ENCODE measurements around the gene SNRNP70. TPM values are rescaled to one million over a fixed set of nuclear protein-coding genes. Genes with fewer than 3 reads are reported as not detected.

SNRNP70 gene
- total and polyA plus RNA-seq, 2 of the 13 experiments (the other 11 are each of a cell fraction or from before 2014, with no cell fraction given): 150 to 210 TPM

DNA sequence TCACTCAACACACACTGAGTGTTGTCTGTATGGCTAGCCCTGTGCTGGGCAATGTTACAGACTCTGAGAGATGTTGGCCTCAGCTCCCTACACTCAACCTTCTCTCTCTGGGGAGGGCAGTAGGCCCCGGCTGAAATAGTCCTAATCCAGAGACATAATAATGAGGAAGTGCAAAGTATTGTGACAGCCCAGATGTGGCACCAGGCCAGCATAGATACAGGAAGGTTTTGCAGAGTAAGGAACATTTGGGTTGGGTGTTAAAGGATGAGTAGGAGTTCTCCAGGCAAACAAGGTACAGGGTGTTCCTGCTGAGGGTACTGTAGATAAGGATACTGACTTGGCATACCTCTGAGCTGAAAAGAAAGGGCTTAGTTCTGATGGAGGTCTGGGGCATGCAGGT lies 31.3 kb downstream of the SNRNP70 start:
- in situ Hi-C loops (cut with HindIII; ENCODE audit: extremely low pct_ligation_motif_present, low pct_unique_long_range_greater_than_20kb): loop anchor here (5.0 kb wide), 1 partner anchor 36 kb away; no protein-coding TSS in a partner anchor
- Histone ChIP-seq H3K36me3 (replicated peaks in 1 of 2; ENCODE audit: control insufficient read depth in 1 of 2, insufficient read depth in 2 of 2, low read length in 2 of 2) (no peaks in the 10 kb centered on the region), H3K4me1 (ENCODE audit: insufficient read depth, low read length) (peaks cover 59% of the 10 kb centered on the region), H3K9ac (ENCODE audit: insufficient read depth, low read depth, low read length) (no peak overlapping the region), H3K27me3 (ENCODE audit: control insufficient read depth in 1 of 2, insufficient read depth in 2 of 2, low read length in 2 of 2) (peaks cover 0 to 7% of the 10 kb centered on the region in 2 experiments; a peak in 1 of 5 replicates), H3K4me2 (ENCODE audit: low read depth, low read length) (no peak overlapping the region), H2AFZ (ENCODE audit: low read length) (no peak overlapping the region), H3K27ac (ENCODE audit: extremely low read length, insufficient read depth, low read length) (no peak overlapping the region), H3K4me3 (replicated peaks in 1 of 3; ENCODE audit: insufficient read depth in 1 of 3, low read depth in 2 of 3, low read length in 3 of 3) (no peak overlapping the region), H3K79me2 (ENCODE audit: insufficient read depth, low read length) (peaks cover 4% of the 10 kb centered on the region), H3K9me3 (ENCODE audit: low read length) (no peaks in the 10 kb centered on the region), H4K20me1 (ENCODE audit: insufficient read depth, low read length) (no peaks in the 10 kb centered on the region)
- ATAC-seq (no peak), DNase-seq (ENCODE audit: low spot score) (no peak), FAIRE-seq (no peak)
- WGBS (ENCODE audit: low lambda C conversion rate): 63% methylated on average over 1 of the region's 1 CpG
- CTCF ChIA-PET (ENCODE audit: low intra/inter-chr PET ratio, low total read pairs): no interaction called here
- BruUV-seq (replicated peaks): no TSS peak
- intact Hi-C loops (cut with micrococcal nuclease; ENCODE audit: unreplicated experiment): no loop called here
- POLR2A ChIA-PET: interaction anchor here (2.1 kb wide), 1 partner anchor 11 kb away, joined by 9 read pairs; no protein-coding TSS in a partner anchor
- no peak for TF ChIP-seq ZFAT (CRISPR knock-in tag; conservative IDR thresholded peaks at IDR 0.05)
- no peak for TF ChIP-seq ZFY (CRISPR knock-in tag; IDR thresholded peaks at IDR 0.05)
- TF ChIP-seq PLRG1 (conservative IDR thresholded peaks at IDR 0.05): no peak
- TF ChIP-seq, protein P1, sequence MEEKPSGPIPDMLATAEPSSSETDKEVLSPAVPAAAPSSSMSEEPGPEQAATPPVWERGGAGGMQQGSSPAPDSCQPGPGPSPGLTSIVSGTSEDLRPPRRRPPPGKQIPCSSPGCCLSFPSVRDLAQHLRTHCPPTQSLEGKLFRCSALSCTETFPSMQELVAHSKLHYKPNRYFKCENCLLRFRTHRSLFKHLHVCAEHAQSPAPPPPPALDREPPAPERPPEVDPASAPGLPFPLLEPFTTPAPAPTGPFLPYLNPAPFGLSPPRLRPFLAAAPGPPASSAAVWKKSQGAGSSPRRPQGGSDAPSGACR (CRISPR knock-in tag; IDR thresholded peaks at IDR 0.05): no peak
- no peak for TF ChIP-seq ZFP62 (CRISPR knock-in tag; IDR thresholded peaks at IDR 0.05)
- TF ChIP-seq ETV5 (CRISPR knock-in tag; IDR thresholded peaks at IDR 0.05; ENCODE audit: borderline replicate concordance): no peak
- no peak for TF ChIP-seq NAIF1 (CRISPR knock-in tag; IDR thresholded peaks at IDR 0.05; ENCODE audit: borderline replicate concordance)
- TF ChIP-seq ZNF75D (CRISPR knock-in tag; IDR thresholded peaks at IDR 0.05; ENCODE audit: borderline replicate concordance): no peak
- no peak for TF ChIP-seq ZNF589 (CRISPR knock-in tag; conservative IDR thresholded peaks at IDR 0.05)
- no peak for TF ChIP-seq NFYB (CRISPR knock-in tag; IDR thresholded peaks at IDR 0.05)
- TF ChIP-seq, protein P2, sequence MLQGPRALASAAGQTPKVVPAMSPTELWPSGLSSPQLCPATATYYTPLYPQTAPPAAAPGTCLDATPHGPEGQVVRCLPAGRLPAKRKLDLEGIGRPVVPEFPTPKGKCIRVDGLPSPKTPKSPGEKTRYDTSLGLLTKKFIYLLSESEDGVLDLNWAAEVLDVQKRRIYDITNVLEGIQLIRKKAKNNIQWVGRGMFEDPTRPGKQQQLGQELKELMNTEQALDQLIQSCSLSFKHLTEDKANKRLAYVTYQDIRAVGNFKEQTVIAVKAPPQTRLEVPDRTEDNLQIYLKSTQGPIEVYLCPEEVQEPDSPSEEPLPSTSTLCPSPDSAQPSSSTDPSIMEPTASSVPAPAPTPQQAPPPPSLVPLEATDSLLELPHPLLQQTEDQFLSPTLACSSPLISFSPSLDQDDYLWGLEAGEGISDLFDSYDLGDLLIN (CRISPR knock-in tag; IDR thresholded peaks at IDR 0.05; ENCODE audit: borderline replicate concordance): no peak
- TF ChIP-seq ZFP36L2 (CRISPR knock-in tag; IDR thresholded peaks at IDR 0.05): no peak
- TF ChIP-seq HNF4A (CRISPR knock-in tag; IDR thresholded peaks at IDR 0.05): no peak
- TF ChIP-seq, protein P3, sequence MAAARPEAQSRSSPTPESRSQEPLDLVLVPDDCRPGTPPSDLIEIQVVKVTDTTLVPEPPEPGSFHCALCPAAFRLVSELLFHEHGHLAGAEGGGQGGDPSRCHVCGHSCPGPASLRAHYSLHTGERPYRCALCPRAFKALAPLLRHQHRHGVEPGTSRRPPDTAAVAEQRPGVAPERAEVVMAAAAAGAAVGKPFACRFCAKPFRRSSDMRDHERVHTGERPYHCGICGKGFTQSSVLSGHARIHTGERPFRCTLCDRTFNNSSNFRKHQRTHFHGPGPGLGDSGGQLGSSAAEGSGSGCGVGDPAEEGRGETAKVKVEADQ (CRISPR knock-in tag; IDR thresholded peaks at IDR 0.05; ENCODE audit: borderline replicate concordance): no peak
- TF ChIP-seq, protein P4, sequence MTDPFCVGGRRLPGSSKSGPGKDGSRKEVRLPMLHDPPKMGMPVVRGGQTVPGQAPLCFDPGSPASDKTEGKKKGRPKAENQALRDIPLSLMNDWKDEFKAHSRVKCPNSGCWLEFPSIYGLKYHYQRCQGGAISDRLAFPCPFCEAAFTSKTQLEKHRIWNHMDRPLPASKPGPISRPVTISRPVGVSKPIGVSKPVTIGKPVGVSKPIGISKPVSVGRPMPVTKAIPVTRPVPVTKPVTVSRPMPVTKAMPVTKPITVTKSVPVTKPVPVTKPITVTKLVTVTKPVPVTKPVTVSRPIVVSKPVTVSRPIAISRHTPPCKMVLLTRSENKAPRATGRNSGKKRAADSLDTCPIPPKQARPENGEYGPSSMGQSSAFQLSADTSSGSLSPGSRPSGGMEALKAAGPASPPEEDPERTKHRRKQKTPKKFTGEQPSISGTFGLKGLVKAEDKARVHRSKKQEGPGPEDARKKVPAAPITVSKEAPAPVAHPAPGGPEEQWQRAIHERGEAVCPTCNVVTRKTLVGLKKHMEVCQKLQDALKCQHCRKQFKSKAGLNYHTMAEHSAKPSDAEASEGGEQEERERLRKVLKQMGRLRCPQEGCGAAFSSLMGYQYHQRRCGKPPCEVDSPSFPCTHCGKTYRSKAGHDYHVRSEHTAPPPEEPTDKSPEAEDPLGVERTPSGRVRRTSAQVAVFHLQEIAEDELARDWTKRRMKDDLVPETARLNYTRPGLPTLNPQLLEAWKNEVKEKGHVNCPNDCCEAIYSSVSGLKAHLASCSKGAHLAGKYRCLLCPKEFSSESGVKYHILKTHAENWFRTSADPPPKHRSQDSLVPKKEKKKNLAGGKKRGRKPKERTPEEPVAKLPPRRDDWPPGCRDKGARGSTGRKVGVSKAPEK (CRISPR knock-in tag; IDR thresholded peaks at IDR 0.05; ENCODE audit: borderline replicate concordance): no peak
- TF ChIP-seq, protein P5, sequence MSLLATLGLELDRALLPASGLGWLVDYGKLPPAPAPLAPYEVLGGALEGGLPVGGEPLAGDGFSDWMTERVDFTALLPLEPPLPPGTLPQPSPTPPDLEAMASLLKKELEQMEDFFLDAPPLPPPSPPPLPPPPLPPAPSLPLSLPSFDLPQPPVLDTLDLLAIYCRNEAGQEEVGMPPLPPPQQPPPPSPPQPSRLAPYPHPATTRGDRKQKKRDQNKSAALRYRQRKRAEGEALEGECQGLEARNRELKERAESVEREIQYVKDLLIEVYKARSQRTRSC (CRISPR knock-in tag; IDR thresholded peaks at IDR 0.05; ENCODE audit: low read depth): no peak
- TF ChIP-seq, protein P6, sequence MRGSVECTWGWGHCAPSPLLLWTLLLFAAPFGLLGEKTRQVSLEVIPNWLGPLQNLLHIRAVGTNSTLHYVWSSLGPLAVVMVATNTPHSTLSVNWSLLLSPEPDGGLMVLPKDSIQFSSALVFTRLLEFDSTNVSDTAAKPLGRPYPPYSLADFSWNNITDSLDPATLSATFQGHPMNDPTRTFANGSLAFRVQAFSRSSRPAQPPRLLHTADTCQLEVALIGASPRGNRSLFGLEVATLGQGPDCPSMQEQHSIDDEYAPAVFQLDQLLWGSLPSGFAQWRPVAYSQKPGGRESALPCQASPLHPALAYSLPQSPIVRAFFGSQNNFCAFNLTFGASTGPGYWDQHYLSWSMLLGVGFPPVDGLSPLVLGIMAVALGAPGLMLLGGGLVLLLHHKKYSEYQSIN (CRISPR knock-in tag; IDR thresholded peaks at IDR 0.05; ENCODE audit: borderline replicate concordance): no peak
- no peak for TF ChIP-seq ZNF296 (CRISPR knock-in tag; conservative IDR thresholded peaks at IDR 0.05)
